Omental fat pad (tissue), 4 donors: ENCODE measurements around the gene FRMD4A. TPM values are rescaled to one million over a fixed set of nuclear protein-coding genes. Genes with fewer than 3 reads are reported as not detected.

ENCODE experiments used
- ATAC-seq: fragments of 150-250 bp; one replicate; pipeline ENCODE4 v1.9.1; 2016; ENCODE audit warnings: mild to moderate bottlenecking, moderate library complexity; ENCODE audit not compliant: low FRiP score
- DNase-seq: peaks from one replicate; pipeline ENCODE4 v3.0.0-alpha.2; 2019; ENCODE audit warnings: low spot score
- total RNA-seq, 4 donors: library from RNA; depleted of rRNA; stranded (reverse); fragments of >200 nt; gene quantifications; one replicate each; pipeline ENCODE4 v1.1.0, GENCODE V29; 2016
- TF ChIP-seq, protein P1 (sequence below), 3 donors: fragments of 450-650 bp; IDR thresholded peaks; one replicate each; pipeline ENCODE4 v1.5.1; 2016 to 2017; ENCODE audit warnings: antibody characterized with exemption in 3 of 3, mild to moderate bottlenecking in 3 of 3, moderate library complexity in 2 of 3

The FRMD4A gene
- total RNA-seq, 4 donors from 2014 or later, result 66.8 to 119 (median 81.6) TPM

DNA sequence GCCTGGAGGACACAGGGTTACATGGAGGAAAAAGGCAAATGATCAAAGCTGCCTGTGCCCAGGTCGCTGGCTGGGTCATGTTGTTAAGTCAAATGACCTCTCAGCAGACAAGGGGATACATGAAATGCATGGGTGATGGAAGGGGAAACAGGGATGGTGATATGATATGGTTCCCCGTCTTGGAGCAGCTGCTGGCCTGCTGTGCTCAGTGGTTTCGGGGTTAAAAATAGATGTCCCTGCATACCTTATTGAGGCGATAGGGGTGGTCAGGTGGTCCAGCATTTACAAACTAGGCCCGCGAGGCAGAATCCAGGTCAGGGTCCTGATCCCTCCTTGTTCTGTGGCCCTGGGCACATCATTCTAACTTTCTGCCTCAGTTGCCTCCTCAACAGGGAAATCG, 586.8 kb downstream of the FRMD4A start:
- TF ChIP-seq, protein P1, sequence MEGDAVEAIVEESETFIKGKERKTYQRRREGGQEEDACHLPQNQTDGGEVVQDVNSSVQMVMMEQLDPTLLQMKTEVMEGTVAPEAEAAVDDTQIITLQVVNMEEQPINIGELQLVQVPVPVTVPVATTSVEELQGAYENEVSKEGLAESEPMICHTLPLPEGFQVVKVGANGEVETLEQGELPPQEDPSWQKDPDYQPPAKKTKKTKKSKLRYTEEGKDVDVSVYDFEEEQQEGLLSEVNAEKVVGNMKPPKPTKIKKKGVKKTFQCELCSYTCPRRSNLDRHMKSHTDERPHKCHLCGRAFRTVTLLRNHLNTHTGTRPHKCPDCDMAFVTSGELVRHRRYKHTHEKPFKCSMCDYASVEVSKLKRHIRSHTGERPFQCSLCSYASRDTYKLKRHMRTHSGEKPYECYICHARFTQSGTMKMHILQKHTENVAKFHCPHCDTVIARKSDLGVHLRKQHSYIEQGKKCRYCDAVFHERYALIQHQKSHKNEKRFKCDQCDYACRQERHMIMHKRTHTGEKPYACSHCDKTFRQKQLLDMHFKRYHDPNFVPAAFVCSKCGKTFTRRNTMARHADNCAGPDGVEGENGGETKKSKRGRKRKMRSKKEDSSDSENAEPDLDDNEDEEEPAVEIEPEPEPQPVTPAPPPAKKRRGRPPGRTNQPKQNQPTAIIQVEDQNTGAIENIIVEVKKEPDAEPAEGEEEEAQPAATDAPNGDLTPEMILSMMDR (IDR thresholded peaks at IDR 0.05), result no peak
- DNase-seq, result no peak
- ATAC-seq, result no peak

DNA sequence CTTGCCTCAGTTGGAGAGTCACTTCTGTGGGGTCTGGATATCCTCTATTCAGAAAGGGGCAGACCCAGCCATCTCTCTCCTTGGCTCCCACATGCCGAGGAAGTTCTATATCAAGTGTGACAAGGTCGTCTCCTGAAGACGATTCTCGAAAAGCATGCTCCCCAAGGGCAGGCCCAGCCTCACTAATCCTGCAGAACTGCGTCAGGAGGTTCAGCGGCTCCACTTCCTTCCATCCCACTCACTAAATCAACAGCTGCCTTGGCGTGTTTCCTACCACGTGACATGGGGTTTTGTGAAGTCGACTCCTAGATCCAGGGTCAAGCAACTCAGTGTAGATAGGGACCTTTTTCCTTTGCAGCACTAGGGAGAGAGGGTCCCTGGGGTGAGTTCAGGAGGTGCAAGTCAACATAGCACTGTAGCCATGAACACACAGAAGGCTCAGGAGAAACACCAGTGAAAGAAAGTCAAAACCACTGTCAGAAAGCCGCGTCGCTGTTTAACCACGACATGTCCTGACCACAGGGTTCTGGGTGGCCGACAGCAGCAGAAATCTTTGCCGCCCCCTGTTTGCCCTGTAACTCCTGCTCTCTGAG, 587.5 kb downstream of the FRMD4A start:
- no peak for ATAC-seq
- no peak for DNase-seq

DNA sequence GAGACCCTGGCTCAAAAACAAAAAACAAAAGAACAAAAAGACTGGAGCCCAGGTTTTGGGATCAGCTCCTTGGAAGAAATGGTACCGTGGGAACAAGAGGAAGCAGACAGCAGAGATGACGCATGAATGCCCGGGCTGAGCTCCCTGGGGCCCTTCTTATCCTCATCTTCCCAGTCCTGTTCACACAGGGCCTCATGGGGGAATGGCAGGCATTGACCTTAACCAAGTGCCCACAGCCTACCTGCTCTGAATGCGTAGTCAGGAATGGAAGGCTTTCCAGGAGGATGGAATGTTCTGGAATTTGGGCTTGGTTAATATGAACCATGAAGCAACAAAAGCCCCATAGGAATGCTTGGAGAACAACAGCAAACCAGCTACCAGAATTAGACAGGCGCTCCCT, 589.3 kb downstream of the FRMD4A start:
- TF ChIP-seq, protein P1 (IDR thresholded peaks at IDR 0.05), result no peak
- ATAC-seq (no peak), DNase-seq (no peak)

More for the DNA sequence above, 587.5 kb downstream of the FRMD4A start:
- TF ChIP-seq, protein P1 (IDR thresholded peaks at IDR 0.05), result no peak

DNA sequence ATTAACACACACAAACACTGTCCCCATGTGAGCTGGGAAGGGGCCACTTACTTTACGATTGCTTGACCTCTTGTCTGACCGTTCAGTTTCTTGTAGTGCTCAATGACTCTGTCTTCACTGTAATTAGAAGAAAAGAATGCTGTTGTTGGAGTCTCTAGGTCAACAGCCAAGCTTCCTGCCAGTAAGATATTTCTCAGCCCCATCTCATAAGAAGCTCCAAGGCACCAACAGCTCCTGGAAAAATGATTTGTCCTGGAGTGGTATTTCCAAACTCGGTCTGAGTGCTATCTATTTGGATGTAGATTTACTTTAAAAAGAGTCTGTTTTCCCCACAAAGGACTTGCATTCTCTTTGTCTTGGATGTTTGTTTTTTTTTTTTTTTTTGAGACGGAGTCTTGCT, 590.3 kb downstream of the FRMD4A start:
- TF ChIP-seq, protein P1 (IDR thresholded peaks at IDR 0.05), result no peak
- no peak for DNase-seq
- no peak for ATAC-seq

DNA sequence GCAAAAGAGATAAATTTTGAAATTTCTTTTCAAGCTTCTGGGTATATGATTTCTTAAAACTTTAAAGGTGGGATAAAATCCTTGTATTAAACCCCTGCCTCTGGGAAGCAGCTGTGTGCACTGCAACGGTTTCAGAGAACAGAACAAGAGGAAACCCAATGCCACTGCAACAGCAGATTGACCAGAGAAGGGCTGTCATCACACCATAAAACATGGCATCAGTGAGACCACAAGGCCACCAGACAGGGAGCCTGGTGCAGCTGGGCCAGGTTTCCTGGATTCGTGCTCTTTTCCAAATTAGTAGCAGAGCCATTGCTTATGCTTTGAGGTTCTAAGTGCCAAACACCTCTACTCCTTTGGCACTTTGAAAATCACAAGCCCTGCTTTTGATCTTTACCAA, 591.5 kb downstream of the FRMD4A start:
- TF ChIP-seq, protein P1 (IDR thresholded peaks at IDR 0.05), result no peak
- ATAC-seq, result no peak
- DNase-seq, result no peak

DNA sequence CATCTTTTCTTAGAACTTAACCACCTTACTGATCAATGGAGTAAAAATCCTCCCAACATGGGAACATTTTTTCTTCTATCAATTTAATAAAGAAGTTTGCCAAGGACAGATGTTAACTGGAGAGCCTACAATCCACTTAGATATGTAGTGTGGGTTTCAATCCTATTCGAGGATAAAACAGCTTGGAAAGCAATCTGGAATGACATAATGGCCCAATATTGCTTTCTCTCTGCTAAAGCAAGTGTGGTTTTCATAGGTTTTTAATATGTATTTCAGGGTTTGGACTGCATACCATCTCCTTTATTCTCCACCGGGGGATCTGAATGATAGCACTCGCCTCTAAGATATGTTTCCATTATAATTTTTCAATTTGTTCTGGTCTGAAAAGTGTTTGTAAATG, 594.2 kb downstream of the FRMD4A start:
- TF ChIP-seq, protein P1 (IDR thresholded peaks at IDR 0.05), result no peak
- ATAC-seq (no peak), DNase-seq (no peak)

DNA sequence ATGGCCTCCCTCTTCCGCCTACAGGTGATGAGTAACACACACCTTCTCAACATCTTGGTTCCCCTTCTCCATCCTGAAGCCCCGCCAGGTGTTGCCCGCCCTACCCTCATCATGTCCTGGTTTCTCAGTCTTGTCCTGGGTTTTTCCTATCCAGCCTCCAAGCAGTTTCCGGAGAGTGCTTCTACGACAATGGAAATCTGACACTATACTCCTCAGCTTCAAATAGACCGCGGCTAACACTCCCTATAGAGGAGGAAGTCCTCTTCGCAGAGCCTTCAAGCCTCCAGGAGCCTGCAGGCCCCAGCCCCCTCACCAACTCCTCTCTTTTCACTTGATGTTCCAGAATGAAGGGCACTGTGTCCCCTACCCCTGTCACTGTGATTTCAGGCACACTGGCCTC, 596.6 kb downstream of the FRMD4A start:
- ATAC-seq (no peak), DNase-seq (no peak)
- TF ChIP-seq, protein P1 (IDR thresholded peaks at IDR 0.05), result no peak
